Measurements from ENCODE around the gene ICE2. TPM values are rescaled to one million over a fixed set of nuclear protein-coding genes. Genes with fewer than 3 reads are reported as not detected.

ICE2 gene
- total and polyA plus RNA-seq, 2 of the 8 experiments (the other 6 are each of a cell fraction or from before 2014, with no cell fraction given), result 40.0 to 87.3 TPM

- H4K5ac ChIP-seq (ENCODE audit: insufficient read length, low read depth, low read length), result no peak overlapping the region
- no peaks in the 10 kb centered on the region for H3K4me1 ChIP-seq (replicated peaks in 1 of 4; ENCODE audit: control insufficient read depth in 3 of 4, insufficient read depth in 4 of 4, low read length in 3 of 4)
- H2AFZ ChIP-seq (ENCODE audit: low read length), result no peak overlapping the region
- H3K79me2 ChIP-seq (ENCODE audit: control insufficient read depth in 1 of 2, insufficient read depth in 2 of 2, low read length in 2 of 2), result no peaks in the 10 kb centered on the region
- no peaks in the 10 kb centered on the region for H3K23me2 ChIP-seq (ENCODE audit: low read depth, low read length)
- H2BK15ac ChIP-seq (ENCODE audit: low read length), result no peak overlapping the region
- no peak overlapping the region for H3K18ac ChIP-seq (ENCODE audit: extremely low read depth, low read length)
- no peaks in the 10 kb centered on the region for H3K9me3 ChIP-seq (ENCODE audit: insufficient read depth in 2 of 2, low read depth in 1 of 2, low read length in 1 of 2)
- H3K4ac ChIP-seq (replicated peaks; ENCODE audit: insufficient read length, low read depth, low read length), result no peak overlapping the region
- peaks cover 0 to 5% (median 0%) of the 10 kb centered on the region in 4 experiments; a peak in 1 of 8 replicates for H3K36me3 ChIP-seq (ENCODE audit: control insufficient read depth in 2 of 4, insufficient read depth in 4 of 4, low read length in 3 of 4)
- FAIRE-seq, result no peak
- H3K27me3 ChIP-seq (replicated peaks in 1 of 4; ENCODE audit: control insufficient read depth in 3 of 4, extremely low read depth in 1 of 4, insufficient read depth in 3 of 4, low read length in 3 of 4), result no peaks in the 10 kb centered on the region
- no peak overlapping the region for H3K9ac ChIP-seq (replicated peaks in 1 of 4; ENCODE audit: extremely low read depth in 1 of 4, low read depth in 3 of 4, low read length in 3 of 4)
- no peak overlapping the region for H3K4me3 ChIP-seq (ENCODE audit: extremely low read depth in 1 of 4, insufficient read depth in 2 of 4, low read depth in 3 of 4, low read length in 4 of 4)
- no peak overlapping the region for H2BK20ac ChIP-seq (ENCODE audit: low read length)
- no peaks in the 10 kb centered on the region for H4K20me1 ChIP-seq (replicated peaks in 1 of 2; ENCODE audit: control insufficient read depth in 1 of 2, insufficient read depth in 2 of 2, low read length in 2 of 2)
- H2BK5ac ChIP-seq (ENCODE audit: low read depth, low read length), result no peak overlapping the region
- no peak overlapping the region for H4K8ac ChIP-seq (ENCODE audit: extremely low read depth, insufficient read depth, low read length)
- H3K14ac ChIP-seq (ENCODE audit: insufficient read length), result no peak overlapping the region
- H3K27ac ChIP-seq (ENCODE audit: low read depth, low read length), result no peak overlapping the region
- no peak overlapping the region for H4K91ac ChIP-seq (replicated peaks; ENCODE audit: insufficient read length, low read length)
- H3K23ac ChIP-seq (ENCODE audit: insufficient read length), result no peak overlapping the region
- DNase-seq (ENCODE audit: low read depth in 1 of 2, low spot score in 2 of 2), result no peak
- ChIA-PET POLR2A (ENCODE audit: partially characterized antibody) (interaction anchor here (1.1 to 1.6 kb wide), 2 partner anchors 16 to 18 kb away, joined by 3 to 5 read pairs; no protein-coding TSS in a partner anchor), CTCF (ENCODE audit: partially characterized antibody) (interaction anchor here (1.2 kb wide), 1 partner anchor 205 kb away, joined by 4 read pairs; no protein-coding TSS in a partner anchor)
- H2BK12ac ChIP-seq (ENCODE audit: low read depth, low read length), result no peak overlapping the region
- no peak overlapping the region for H2AK5ac ChIP-seq (ENCODE audit: low read depth, low read length)
- no peaks in the 10 kb centered on the region for H3K79me1 ChIP-seq (ENCODE audit: low read depth, low read length)
- H3K4me2 ChIP-seq (ENCODE audit: insufficient read depth in 1 of 2, low read depth in 2 of 2, low read length in 2 of 2), result no peak overlapping the region
- H3K56ac ChIP-seq (replicated peaks; ENCODE audit: insufficient read length, low read depth, low read length), result no peak overlapping the region
- WGBS, 2 experiments (ENCODE audit: extremely low coverage in 1 of 2, insufficient coverage in 1 of 2, insufficient read length in 1 of 2, insufficient replicate concordance in 2 of 2, low coverage in 1 of 2, low lambda C conversion rate in 2 of 2, missing lambda C conversion rate in 1 of 2), result 94% methylated on average over 4 of the region's 4 CpGs; no CpG with 5 or more reads in 1 of the 2 experiments
- no peak overlapping the region for H2BK120ac ChIP-seq (replicated peaks; ENCODE audit: low read depth, low read length)
These were observed 61.8 kb downstream of the ICE2 start for GRCh38 chr15:60417112-60417511.

All from H1 (cell line).